A204.1 (cell line): ENCODE results near the gene DNAJB5.
"Not testable (repeated sequence)": the region's sequence is repeated elsewhere in the genome, so short reads cannot be mapped to it uniquely, and the experiment has no call there.

Source experiments
- FAIRE-seq: peaks from 2 replicates; lab custom pipeline; 2012; peaks lifted over from hg19 to GRCh38; lab: Jason Lieb, UNC

The DNAJB5 gene

DNA sequence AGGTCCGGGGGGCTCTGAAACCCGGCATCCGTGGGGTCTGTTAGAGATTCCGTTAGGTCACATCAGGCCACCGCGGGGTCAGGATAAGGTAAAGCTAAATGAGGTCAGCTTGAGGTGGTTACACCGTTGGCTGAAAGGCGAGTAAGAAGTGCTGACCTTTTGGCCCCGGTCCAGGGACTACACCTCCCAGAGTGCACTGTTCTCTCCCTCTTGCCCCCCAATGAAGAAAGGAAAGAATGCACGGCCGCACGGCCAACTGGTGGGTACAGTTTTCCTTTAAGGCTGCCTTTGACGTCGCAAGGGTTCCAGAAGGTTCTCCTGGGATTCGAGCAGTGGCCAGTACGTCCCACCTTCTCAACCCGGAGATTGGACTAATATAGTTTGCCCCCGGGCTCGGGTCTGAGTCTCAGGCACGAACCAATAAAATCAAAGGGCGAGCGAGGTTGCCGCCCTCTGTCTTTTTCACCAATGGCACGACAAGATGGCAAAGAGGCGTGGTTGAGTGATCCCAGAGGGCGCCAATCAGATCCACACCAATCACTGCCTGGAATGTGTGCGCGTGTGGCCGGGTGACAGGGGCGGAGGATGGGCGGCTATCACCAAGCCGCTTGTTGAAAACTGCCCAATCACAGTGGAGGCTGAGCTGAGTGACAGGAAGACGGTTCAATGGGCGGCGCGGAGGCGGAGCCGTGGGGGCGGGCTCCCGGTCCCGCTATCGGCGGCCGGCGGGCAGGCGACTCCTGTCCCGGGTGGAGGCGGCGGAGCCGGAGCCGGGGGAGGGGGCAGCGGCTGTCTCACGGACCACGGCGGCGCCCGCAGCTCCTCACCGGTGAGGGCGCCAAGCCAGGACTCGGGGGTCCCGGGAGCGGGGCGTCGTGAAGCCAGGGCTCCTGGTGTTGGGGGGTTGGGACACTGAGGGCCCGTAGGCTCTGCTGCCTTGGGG is at the start of gene DNAJB5:
TSS of gene DNAJB5 (plus strand) at position 743 of the 943 bp plus-strand sequence. CDS start 886 bp downstream, outside the sequence.
- peak; percentile 95 for FAIRE-seq

DNA sequence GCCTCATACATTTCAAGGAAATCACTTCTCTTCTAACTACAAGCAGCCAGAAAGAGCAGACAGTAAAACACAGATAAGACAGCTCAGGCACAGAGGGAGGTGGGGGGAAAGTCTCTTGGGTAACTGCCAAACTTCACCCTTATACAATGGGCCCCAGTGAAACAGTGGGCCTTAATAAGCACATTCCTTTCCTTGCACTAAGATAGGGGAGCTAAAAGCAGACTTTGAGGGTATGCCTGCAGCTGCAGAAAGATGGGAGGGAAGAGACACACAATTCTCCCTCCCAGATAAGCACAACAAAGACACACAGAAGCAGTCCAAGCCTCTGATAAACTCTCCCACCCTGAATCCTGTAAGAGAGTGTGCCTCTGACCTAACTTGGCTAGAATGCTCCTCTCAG is 49.6 kb upstream of the DNAJB5 start:
- not testable (repeated sequence) for FAIRE-seq

DNA sequence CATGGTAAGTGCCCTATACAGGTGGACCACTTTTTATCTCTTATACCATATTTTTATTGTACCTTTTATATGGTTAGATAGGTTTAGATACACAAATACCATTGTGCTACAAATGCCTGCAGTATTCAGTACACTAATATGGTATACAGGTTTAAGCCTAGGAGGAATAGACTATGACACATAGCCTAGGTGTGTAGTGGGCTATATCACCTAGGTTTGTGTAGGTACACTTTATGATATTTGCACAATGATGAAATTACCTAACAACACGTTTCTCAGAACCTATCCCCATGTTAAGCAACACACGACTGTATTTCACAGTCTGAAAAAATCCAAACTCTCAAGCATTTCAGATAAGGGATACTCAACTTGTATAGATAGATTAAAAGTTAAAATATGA is 41.1 kb upstream of the DNAJB5 start:
- no peak for FAIRE-seq

DNA sequence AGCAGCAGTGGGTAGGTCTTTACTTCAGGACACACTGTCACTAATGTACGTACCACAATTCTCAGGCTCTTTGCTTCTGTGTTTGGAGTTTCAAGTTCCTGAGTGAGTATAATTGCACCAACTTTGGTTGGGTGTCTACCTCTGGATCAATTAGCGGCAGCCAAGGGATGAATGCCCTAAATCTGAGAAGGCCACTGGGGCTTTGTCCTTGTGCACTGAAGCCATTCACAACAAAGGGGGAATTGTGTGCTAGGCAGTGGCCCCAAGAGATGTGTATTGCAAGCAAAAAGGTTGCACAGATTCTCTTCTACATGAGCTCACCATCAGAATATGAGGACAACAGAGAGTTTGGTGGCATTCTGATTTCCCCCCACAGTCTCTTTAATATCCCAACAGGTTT is 35.3 kb upstream of the DNAJB5 start:
- FAIRE-seq = no peak

DNA sequence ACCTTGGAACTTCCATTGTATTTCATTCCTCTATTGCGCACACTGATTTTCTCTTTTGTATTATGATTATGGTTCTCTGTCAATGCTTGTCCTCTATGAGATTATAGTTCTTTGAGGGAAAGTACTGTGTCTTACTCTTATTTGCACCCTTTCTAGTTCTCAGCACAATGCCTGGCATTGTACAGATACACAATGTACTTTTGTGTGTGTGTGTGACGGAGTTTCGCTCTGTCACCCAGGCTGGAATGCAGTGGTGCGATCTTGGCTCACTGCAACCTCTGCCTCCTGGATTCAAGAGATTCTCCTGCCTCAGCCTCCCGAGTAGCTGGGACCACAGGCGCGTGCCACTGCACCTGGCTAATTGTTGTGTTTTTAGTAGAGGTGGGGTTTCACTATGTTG is 33.5 kb upstream of the DNAJB5 start:
- FAIRE-seq = not testable (repeated sequence)

DNA sequence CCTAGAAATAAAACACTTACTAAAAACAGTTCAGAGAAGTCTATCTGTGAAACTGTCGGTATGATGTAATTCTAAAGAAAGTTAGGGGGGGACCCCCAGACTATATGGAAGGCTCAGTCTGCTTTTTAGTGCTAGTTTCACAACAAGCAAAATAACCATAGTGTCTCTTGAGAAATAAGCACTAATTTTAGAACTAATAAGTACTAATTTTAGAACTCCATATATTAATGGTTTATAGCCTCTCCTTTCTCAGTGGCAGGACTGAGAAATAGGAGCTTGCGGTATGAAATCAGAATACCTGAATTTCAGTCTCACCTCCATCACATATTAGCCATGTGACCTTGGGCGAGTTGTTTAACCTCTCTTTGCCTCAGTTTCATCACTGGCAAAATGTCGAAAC is 32.9 kb upstream of the DNAJB5 start:
- FAIRE-seq = no peak

DNA sequence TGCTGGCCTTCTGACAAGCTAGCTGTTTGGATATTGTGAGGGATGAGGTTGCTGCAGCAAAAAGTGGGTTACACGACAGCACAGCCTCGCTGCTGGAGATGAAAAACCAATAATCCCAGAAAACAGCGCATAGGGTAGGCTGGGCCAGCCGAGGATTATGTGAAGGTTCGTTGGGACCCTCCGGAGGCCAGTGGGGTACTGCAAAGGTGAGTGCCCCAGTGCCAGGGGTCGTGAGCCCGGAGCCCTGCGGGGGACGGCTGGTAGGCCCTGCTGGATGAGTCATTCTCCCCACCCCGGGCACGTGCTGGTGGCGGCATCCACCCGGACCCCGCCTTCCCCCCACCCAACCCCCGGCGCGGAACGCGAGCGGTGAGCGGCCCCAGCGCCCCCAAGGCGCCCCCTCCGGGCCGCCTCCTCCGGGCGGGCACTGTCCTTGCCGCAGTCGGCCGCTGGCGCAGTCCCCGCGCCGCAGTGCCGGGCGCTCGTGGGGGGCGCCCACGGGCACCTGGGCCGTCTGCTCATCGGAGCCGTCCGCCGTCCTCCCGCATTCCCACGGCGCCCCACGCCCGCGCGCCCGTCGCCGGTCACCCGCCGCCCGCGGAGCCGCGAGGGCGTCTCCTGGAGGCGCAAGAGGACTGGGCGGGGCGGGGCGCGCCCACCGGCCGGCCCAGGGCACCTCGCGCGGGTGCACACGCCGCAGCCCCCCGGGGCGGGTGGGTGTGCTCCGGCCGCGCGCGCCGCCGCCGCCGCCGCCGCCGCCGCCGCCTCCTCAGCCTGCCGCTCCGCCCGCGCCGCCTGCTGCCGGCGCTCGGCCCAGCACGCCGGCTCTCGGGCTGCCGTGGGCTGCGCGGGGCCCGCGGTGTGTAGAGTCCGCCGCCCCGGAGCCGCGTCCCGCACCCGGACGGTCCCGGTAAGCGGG is 31.8 kb upstream of the DNAJB5 start, which contains the start of gene PHF24:
TSS of gene PHF24 (plus strand) at position 794 of the 919 bp plus-strand sequence. CDS start 13,014 bp downstream, outside the sequence.
- FAIRE-seq = no peak

DNA sequence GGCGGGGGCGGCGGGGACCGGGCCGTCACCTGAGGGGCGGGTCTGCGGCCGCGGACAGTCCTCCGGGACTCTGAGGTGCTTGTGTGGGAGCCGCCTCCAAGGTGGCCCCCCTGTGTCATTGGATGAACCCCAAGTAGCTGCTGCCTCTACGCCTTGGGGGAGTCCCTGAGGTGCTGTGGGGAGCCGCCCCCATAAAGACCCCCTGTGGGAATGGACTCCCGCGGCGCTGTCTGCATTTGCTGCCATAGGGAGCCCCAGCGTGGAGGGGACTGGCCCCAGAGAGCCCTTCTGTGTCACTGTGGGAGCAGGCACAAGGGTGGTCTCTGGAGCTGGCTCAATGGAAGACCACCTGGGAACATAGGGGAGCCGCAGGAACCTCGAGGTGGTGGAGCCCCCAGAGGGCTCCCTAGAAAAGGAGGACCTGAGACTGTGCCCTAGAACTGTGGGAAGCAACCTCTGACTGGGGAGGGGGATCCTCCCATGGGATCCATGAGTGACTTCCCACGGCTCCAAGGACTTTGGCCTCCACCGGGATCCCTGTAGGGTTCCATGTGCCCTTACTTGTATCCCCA is 31.0 kb upstream of the DNAJB5 start:
- FAIRE-seq = no peak

DNA sequence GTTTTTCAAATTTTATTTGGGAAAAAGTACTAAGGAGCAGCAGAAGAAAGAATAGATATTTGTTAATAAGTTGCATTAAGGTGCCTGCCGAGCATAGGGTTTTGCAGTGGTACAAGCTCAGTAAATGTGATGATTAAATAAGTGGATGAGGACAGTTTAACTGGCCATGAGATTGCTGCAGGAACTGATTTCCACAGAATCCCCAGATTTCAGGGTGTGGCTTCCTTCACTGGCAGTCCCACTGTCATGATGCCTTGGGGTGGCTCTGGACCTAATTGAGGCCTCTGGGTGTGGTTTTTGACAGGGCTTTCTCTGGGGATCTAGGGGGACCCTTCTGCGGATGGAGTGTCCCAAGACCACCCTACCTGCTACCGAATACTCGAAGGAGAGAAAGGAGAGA is 30.1 kb upstream of the DNAJB5 start:
- no peak for FAIRE-seq

DNA sequence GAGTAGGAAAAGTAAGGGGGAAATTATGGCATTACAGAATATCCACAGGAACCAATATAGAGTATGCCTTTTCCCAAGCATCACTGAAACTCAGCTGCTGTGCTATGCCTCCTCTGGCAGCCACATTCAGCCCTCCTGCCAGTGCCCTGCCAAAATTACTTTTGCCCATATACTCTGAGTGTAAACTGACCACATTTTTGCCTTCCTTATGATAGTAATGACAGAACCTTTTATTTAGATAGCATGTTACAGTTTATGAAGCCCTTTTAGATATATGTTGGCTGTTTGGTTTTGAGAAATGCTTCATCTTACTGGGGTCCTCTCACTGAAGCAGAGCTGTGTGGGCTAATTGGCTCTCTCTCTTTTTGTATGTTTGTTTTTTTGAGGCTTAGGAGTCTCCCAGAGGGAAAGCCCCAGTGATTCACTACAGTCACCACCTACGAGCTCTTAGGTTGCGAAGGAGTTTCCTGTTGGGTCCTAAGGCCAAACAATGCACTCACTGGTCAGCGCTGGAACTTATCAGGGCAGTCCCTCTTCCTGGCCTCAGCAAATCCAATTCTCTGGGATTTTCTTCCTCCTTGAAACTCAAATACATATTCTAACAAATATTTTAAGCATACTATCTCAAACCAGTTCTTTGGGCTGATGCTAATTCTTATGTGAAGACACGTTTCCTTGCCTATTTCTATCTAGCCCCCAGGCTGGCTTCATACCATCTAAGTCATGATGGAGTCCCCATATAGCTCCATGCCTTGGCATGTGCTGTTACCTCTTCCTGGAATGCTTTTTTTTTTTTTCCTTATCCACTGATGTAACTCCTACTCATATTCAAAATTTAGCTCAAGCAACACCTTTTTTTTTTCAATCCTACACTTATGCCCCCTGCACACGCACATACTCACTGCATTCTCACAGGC is 27.7 kb upstream of the DNAJB5 start:
- FAIRE-seq = no peak

DNA sequence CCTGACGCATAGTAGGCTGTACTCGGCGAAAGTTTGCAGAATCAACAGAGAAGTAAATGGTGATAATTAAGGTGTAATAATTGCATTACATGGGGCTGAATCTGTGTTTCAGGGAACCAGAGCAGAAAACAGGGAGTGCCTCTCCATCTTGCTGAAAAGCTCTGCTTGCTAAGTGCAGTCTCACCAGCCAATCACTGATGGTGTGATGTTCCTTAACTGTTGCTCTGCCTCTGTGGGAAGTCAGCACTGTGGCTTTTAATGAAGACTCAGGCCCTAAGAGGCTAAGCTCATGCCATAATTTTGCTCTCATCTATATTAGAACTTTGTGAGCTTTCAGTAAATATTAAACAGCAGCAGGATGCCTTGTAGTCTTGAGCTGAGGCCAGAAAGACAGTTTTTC is 27.0 kb upstream of the DNAJB5 start:
- FAIRE-seq = no peak

DNA sequence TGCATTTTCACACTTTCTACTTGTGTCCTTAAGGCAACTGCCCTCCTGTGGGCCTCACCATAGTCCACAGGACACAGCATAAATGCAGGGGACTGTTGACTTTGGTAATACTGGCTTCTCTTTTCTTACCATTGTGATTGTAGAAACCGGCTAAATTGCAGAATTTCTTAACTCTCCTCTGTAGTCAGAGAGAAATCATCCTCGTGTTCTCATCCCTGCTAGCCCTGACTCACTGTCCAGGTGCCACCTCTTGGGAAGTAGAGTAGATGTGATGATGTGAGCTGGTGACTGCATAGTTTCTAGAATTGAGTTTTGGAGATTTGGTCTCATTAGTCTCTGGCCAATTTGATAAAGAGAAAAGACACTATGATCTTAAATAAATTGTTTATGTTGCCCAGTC is 26.0 kb upstream of the DNAJB5 start:
- no peak for FAIRE-seq

DNA sequence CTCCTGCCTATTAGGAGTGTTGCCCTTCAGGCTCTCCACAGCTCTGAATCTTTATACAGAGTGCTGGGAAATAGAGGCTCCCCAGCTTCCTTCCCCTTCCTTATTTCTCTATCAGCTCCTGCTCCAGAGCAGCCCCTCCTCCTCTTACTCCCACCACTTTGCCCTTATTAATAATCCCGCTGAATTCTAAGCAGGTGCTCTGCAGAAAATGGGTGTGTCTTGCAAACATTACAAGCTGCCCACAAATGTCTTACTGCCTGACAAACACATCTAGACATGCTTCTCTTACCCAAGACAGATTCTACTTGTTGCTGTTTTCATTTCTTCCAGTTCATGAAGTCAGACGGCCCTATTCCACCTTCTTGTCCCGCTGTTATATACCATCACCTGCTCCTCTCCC is 25.1 kb upstream of the DNAJB5 start:
- no peak for FAIRE-seq

DNA sequence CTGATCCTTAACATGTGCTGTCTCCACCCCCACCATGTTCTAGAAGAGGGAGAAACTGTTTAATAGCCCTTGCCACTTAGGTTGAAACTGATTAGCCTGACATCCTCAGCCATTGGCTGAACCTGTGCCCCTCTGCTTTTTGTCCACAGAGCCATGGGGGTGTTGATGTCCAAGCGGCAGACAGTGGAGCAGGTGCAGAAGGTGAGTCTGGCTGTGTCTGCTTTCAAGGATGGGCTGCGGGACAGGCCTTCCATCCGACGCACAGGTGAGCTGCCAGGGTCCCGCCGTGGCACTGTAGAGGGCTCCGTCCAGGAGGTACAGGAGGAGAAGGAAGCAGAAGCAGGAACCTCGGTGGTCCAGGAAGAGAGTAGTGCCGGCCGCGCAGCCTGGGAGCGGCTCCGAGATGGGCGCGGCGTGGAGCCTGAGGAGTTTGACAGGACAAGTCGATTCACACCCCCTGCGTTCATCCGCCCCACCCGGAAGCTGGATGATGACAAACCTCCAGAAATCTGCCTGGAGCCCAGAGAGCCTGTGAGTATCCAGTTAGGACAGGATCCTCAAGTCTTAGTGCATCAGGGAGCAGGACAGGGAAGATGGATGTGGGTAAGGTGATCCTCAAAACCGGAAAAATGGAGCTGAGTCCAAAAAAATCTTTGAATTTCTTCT is 18.3 kb upstream of the DNAJB5 start:
- FAIRE-seq = no peak

DNA sequence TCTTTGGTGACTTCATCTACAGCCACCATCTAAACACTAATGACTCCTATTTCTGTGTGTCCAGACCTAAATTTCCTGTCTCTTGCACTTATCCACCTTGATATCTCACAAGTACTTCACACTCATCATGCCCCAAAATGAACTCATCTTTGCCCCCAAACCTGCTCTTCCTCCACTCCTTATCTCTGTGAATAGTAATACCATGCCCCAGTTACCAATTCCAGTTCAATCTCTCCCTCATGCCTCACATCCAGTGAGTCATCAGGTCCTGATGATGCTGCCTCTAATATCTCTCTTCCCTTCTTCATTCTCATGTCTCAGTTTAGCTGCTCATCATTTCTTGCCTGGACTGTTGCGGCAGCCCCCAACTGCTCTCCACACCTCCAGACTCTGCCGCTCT is 14.9 kb upstream of the DNAJB5 start:
- FAIRE-seq = no peak

DNA sequence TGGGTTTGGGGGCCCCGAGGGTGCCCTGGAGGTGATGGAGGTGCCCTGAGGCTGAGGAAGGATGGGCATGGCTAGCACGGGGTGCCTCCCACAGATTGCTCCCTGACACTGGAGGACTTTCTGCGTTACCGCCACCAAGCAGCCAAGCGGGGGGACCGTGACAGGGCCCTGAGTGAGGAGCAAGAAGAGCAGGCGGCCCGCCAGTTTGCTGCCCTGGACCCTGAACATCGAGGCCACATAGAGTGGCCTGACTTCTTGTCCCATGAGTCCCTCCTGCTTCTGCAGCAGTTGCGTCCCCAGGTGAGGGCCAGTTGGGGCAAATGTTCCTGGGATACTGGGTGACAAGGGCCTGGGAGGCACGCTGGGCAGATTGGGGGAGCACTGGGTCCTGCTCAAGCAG is 13.1 kb upstream of the DNAJB5 start:
- no peak for FAIRE-seq

DNA sequence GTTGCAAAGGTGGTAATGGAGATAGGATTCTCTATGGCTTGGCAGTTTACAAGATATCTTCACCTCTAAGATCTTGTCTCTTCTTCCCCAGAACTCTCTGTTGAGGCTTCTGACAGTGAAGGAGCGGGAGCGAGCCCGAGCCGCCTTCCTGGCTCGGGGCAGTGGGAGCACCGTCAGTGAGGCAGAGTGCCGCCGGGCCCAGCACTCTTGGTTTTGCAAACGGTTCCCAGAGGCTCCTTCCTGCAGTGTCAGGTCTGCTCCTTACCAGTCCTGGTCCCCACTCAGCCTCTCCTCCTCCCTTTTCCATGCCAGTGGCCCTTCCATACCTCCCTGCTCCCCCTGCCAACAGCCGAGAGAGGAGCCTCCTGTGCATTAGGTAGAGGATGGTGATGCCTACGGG is 12.6 kb upstream of the DNAJB5 start:
- FAIRE-seq = no peak

DNA sequence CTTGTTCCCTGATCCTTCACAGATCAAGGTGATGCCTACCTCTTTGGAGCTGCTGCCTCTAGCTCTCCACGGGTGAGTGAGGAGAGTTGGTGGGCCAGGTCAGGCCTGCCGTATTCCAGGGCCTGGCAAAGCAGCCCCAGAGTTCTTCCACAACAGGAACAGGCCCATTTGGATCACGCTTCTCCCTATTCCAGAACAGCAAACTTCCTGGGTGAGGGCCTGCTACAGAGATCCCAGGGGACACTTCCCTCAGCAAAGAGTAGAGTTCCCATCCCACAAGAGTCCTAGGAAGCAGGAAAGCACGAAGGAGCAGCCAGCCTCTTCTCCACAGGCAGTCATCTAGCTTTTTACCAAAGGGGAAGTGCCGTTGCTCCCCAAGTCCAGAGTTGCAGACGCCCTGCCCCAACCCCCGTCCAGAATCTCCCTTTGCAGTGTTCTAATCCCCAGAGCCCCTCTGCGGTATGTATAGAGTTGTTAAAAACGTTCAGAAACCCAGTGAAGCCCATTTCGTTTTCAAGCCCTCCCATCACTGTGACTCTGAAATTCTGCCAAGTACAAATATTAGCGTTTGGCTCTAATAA is 9.3 kb upstream of the DNAJB5 start:
- no peak for FAIRE-seq

DNA sequence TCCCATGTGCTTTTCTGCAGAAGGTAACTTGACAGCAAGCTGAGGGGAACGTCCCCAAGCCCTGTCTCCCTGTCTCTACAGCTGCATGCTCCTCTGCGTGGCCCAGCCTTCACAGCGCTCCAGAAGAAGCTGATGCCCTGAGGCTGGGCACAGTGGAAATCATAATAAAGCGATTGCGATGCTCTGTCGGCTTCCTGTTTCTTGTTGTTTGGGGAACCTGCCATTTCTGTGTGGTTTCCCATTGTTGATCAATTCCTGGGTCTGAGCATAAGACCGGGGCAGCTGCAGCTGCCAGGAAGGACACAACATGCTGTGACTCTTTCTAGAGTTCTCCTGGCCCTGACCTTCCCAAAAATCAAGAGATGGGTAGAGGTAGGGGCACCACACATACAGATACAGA is 7.2 kb upstream of the DNAJB5 start:
- no peak for FAIRE-seq

DNA sequence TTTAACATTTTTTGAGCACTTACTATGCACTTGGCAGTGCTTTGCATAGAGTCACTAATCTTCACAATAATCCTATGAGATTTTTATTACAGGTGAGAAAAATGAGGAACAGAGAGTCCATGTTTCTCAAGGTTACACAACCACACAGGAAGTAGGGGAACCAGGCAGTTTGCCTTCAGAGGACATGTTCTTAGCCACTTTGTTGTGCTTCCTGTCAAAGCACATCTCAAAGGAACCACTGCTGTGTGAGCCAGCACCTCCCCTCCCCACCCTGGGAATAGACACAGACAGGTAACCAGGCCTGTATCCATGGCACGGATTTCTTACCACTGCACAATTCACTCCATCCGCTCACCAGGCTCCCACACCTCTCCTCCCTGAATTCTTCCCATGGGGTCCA is 6.3 kb upstream of the DNAJB5 start:
- no peak for FAIRE-seq

DNA sequence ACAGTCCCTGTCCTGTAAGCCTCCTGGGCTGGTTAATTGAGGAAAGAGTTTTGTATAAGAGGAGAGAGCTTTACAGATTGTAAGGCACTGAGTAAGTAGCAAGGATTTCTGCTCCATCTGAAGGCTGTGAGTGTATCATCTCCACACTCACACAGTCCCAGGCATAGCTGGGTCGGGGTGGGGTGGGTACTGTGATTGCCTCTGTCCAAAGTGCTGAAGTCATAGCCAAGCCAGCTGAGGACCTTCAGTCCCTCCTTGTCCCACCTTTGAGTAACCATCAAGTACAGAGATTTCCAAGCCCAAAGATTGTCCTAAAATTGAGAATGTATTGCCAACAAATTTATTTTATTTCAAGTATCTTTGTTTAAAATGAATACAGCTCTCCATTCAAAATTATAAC is 5.5 kb upstream of the DNAJB5 start:
- no peak for FAIRE-seq
